GM19467 (cell line): ENCODE measurements around the gene GPR149.
A peak's percentile ranks its signal among the peaks of the same experiment; 100 is the strongest.
"Not testable (repeated sequence)": the region's sequence is repeated elsewhere in the genome, so short reads cannot be mapped to it uniquely, and the experiment has no call there.

Experiments
- ATAC-seq: cut with Tn5 transposase; IDR thresholded peaks from one replicate; pipeline ENCODE4 v1.9.1; 2021; ENCODE audit warnings: mild to moderate bottlenecking, moderate library complexity; ENCODE audit not compliant: unreplicated experiment

Gene GPR149, protein sequence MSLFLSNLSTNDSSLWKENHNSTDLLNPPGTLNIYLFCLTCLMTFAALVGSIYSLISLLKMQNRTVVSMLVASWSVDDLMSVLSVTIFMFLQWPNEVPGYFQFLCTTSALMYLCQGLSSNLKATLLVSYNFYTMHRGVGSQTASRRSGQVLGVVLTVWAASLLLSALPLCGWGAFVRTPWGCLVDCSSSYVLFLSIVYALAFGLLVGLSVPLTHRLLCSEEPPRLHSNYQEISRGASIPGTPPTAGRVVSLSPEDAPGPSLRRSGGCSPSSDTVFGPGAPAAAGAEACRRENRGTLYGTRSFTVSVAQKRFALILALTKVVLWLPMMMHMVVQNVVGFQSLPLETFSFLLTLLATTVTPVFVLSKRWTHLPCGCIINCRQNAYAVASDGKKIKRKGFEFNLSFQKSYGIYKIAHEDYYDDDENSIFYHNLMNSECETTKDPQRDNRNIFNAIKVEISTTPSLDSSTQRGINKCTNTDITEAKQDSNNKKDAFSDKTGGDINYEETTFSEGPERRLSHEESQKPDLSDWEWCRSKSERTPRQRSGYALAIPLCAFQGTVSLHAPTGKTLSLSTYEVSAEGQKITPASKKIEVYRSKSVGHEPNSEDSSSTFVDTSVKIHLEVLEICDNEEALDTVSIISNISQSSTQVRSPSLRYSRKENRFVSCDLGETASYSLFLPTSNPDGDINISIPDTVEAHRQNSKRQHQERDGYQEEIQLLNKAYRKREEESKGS

DNA sequence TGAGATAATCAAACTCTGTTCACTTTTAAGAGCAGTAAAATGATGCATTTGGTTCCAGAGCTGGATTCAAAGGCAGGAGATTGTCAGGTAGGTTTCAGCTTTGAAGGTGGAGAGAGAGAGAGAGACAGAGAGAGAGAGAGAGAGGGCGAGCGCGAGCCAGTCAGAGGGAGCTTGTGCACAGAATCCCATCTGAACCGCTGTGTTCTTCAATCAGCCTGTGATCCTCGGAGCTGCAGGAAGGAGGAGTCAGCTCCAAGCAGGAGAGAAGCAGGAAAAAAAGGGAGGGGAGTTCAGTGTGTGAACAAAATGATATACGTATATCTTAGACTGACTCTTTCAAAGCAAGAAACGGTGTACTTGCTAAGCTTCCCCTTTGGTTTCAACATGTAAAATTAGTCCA lies at the start of gene GPR149:
GPR149 (minus strand) TSS at position 177 of the 400 bp plus-strand sequence. CDS start 575 bp downstream, outside the sequence.
- ATAC-seq, result no peak

GRCh38 chr3:154473769-154474168 lies 43.8 kb upstream of the GPR149 start:
- no peak for ATAC-seq

GRCh38 chr3:154469585-154469984 lies 39.6 kb upstream of the GPR149 start:
- no peak for ATAC-seq

- no peak for ATAC-seq
Observed at GRCh38 chr3:154464440-154465190, 34.6 kb upstream of the GPR149 start.

DNA sequence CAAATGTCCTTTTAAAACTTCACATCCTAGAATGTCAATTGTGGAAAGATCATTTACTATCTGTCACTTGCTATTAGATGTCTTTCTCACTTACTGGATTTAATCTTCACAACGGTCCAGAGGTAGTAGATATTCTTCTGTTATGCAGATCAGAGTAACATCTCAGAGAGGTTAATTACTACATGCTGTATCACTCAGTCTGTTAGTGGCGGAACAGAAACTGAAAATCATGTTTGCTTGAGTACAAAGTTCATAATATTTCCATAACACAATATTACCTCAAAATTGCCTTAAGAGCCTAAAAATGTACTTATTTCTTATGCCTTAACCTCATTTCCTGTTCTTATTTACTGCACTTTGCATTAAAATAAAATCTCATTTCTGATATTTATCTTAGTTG lies 28.6 kb upstream of the GPR149 start:
- no peak for ATAC-seq

DNA sequence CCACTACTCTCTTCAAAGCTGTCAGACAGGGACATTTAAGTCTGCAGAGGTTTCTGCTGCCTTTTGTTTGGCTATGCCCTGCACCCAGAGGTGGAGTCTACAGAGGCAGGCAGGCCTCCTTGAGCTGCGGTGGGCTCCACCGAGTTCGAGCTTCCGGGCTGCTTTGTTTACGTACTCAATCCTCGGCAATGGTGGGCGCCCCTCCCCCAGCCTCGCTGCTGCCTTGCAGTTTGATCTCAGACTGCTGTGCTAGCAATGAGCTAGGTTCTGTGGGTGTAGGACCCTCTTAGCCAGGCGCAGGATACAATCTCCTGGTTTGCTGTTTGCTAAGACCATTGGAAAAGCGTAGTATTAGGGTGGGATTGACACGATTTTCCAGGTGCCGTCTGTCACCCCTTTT lies 9.1 kb upstream of the GPR149 start:
- not testable (repeated sequence) for ATAC-seq

DNA sequence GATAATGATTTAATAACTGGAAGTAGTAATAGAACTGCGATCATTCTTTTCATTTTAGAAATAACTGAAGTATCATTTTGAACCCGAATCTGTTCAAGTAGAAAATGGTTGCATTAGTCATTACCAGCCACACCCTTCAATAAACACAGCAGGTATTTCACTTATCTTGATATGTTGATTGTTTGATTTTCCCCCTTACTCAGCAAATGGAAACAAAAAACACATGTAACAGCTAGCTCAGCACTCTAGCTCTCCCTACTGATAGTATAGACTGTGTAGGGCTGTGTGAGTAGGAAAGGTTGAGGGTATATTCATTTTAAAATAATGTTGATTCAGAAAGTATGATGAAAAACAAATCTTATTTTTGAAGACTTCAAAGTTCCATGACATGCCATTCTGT lies 1.1 kb upstream of the GPR149 start:
- ATAC-seq, result no peak

- ATAC-seq, result no peak
Observed at GRCh38 chr3:154428286-154429206, 1.4 kb downstream of the GPR149 start.

GRCh38 chr3:154427685-154428285 lies 2.2 kb downstream of the GPR149 start:
- no peak for ATAC-seq

DNA sequence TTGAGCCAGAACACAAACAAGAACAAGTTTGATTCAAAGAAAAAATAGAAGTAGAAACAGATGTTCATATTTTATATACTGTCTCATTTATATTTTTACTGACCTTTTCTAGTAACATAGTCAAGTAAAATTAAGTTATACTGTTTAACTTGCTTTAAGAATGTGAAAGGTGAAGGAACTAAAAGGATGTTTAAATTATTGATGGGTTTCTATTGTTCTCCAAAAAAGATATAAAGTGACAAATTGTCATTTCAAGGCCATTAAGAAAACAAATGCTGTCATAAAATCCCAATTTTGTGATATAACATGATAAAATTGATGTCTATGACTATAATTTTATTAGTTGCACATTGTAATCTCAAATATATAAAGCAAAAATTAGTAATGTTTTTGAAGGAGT lies 7.3 kb downstream of the GPR149 start:
- ATAC-seq, result no peak

DNA sequence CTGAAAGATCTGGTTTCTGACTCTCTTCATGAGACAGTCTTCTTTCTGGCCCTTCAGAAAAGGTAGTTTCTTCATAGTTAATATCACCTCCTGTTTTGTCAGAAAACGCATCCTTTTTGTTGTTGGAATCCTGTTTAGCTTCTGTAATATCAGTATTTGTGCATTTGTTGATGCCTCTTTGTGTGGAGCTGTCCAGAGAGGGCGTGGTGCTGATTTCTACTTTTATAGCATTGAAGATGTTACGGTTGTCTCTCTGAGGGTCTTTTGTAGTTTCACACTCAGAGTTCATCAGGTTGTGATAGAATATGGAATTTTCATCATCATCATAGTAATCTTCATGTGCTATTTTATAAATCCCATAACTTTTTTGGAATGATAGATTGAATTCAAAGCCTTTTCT lies 8.9 kb downstream of the GPR149 start:
- no peak for ATAC-seq

DNA sequence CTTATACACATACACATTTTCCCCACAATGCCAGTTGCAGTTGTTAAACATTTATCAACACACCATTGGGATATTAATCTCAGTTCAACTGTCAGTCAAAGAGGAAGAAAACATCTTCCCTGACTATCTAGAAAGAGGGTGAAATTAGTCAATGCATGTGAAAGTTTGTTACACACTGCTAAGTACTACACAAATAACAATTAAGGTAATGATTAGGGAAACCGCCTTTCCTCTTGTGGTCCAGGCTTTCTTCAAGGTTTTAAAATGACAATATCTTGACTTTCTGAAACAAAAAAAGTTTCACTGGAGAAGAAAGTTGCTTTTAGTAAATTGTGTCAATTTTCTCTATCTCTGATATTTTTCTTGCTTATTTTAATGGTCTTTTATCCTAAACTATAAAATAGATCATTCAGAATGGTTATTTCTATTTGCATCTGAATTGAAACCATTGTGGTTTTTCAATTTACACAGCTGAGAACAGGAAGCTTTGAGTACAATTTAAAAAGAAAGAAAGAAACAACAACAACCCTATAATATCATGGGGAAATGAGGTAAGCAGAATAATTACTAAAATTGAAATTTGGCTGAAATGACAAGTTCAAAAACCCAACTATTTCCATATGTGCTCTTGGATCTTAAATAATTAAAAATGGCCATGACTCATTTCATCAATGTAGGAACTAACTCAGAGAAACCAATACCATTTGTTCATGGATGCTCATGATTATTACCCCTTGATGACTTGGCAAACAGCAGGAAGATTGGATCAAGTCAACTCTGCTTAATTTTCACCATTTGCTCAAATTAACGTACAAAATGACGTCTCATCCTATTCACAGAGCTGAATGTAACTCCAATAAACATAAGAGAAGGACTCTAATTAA lies 31.7 kb downstream of the GPR149 start:
- peak; percentile 95 for ATAC-seq

GRCh38 chr3:154389861-154390260 lies 40.1 kb downstream of the GPR149 start:
- ATAC-seq, result no peak

GRCh38 chr3:154384479-154384878 lies 45.5 kb downstream of the GPR149 start:
- no peak for ATAC-seq

- no peak for ATAC-seq
Observed at GRCh38 chr3:154378311-154378710, 51.7 kb downstream of the GPR149 start.

DNA sequence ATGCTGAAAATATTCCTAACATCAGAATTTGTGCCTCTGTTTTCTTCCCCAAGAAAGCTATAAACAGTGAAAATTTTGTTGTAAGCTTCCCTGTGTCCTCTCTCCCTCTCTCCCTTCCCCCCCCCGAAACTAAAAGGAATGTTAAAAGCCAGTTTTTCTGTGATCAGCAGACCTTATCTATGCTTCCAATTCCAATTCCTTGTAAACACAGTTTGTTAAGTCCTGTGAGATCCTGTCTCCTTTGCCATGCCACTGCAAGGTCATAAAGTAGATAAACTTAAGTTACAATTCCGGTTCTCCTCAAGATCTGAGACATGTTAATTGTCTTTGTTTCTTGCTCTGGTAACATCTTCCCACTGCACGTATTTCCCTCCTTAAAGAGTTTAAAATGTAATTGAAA lies 62.8 kb downstream of the GPR149 start:
- no peak for ATAC-seq

- ATAC-seq, result no peak
Observed at GRCh38 chr3:154364849-154365248, 65.1 kb downstream of the GPR149 start.

- ATAC-seq, result no peak
Observed at GRCh38 chr3:154361099-154361498, 68.9 kb downstream of the GPR149 start.

DNA sequence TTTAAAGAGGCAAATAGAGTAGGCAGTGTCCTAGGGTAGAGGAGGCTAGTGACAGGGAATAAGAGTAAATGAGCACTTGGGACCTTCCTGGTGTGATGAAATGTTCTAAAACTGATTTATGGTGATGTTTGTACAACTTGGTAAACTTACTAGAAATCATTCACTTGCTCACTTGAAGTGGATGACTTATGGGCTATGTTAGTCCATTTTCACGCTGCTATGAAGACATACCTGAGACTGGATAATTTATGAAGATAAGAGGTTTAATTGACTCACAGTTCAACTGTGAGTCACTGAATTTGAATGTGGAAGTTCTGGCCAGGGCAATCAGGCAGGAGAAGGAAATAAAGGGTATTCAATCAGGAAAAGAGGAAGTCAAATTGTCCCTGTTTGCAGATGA lies 74.0 kb downstream of the GPR149 start:
- no peak for ATAC-seq
